ENCODE results near the gene TRPV6.

GRCh38 chr7:142827951-142828500 lies 57.5 kb downstream of the TRPV6 start:
- TF ChIP-seq CTCF (IDR thresholded peaks at IDR 0.05): no peak
- no peak for TF ChIP-seq POLR2A (IDR thresholded peaks at IDR 0.05)
